ENCODE measurements around the gene DLGAP1.
"Not testable (repeated sequence)": the region's sequence is repeated elsewhere in the genome, so short reads cannot be mapped to it uniquely, and the experiment has no call there.

The DLGAP1 gene

DNA sequence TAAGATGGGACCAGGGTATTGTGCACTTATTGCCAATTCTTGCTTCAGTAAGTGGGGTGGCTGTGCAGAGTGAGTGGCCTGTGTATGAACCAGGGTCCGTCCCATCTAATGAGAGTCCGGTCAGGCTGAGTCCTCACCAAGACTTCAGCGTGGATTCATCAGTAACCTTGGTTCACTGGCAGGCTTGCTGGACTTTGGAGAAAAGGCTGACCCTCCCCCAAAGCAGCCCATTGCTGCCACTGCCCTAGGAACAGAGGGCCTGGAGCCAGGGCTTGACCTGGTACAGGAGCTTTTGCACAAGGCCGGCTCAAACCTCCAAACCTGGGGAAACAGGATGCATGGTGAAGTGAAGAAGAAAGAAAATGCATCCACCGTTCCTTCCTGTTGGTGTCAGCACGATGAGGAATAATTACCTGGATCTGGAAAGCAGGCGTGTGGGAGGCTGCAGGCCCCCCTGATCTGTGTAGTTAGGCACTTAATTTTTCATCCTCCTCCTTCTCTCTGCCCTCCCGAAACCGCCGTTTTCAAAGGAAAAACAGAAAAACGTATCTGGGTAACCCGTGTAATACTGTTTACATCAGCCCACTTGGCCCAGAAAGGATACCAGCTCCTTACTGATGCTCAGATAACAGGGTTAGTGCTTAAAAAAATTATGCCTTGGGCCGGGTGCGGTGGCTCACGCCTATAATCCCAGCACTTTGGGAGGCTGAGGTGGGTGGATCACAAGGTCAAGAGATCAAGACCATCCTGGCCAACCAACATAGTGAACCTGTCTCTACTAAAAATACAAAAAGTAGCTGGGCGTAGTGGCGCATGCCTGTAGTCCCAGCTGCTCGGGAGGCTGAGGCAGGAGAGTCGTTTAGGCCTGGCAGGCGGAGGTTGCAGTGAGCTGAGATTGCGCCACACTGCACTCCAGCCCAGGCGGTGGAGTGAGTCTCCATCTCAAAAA, 857.4 kb downstream of the DLGAP1 start:
- no peak for DNase-seq (ENCODE audit: low read depth in 2 of 3, low spot score in 2 of 3)

DNA sequence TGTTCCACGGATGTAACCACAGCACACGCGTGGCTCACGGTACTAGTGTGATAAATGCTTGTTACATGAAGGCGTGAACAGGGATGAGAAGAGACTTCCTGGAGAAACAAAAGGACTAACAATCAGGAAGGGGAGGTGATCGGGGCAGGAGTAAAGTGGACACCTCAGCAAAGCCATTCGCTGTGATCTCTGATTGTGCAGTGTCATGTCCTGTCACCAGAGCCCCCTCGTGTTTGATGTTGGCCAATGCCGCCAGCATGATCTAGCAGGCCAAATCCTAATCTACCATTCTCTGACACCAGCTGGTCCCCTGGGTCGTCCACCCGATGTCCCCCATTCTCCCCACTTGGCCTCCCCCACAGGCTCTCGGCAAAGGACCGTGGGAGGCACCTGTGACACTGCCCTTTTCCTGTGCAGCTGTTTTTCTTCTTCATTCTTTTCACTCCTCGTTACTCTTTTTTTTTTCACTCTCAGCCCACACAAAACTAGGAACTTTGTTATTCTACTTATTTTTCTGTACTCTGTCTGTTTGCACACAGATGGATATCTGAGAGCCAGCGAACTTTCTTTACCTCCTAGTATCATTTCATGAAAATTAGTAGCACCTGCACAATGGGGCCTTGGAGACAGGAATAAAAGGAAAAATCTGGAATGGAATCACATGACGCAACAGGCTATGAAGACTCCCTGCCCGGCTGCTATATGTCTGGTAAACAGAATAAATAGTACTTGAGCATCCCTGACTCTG, 858.3 kb downstream of the DLGAP1 start:
- DNase-seq (ENCODE audit: low read depth in 2 of 3, low spot score in 2 of 3): no peak

DNA sequence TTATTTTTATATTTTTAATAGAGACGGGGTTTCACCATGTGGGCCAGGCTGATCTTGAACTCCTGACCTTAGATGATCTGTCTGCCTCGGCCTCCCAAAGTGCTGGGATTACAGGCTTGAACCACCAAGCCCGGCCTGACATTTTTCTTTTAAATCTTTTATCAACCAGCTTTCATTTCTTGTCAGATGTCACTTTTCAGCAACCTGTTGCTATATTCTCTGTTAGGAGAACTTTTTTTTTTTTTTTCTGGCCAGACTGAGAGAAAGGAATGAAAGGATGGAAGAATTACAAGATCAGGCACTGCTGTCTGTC, 858.8 kb downstream of the DLGAP1 start:
- DNase-seq (ENCODE audit: low read depth in 2 of 3, low spot score in 2 of 3): no peak

DNA sequence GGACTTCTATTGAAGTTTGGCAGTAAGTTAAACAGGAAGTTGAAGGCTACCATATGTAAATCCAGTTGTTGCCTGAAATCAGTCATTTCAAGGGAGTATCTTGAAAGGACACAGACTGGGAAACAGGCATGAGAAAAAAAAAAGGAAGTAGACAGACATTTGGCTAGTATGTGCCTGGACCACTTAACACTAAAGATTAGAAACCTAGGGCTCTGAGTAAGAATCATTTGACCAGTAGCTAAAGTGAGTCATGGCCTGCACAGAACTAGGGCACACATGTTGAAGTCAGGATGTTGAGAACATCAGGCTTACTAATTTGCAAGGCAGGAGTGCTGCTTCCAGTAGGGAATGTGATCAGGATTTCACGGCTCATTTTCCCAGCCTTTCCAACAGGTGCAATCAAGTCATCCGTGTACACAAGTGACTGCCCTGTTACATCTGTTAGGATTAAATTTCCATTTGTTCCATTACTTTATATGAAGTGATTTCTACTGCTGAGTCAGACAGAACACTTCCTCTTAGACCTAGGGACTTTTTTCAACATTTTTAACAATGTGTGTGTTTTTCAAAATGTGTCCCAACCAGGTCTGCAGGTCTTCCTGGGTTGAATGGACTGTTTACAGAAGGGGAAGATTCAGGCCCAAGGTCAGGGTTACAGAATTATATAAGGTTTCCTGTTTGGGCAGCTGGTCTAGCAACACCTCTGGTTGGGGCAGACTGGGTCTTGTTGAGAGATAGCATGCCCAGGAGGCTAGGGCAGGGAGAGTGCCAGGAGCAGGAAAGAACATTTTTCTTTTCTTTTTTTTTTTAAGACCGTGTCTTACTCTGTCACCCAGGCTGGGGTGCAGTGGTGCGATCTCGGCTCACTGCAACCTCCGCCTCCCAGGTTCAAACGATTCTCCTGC, 859.5 kb downstream of the DLGAP1 start:
- no peak for DNase-seq (ENCODE audit: low read depth in 2 of 3, low spot score in 2 of 3)

DNA sequence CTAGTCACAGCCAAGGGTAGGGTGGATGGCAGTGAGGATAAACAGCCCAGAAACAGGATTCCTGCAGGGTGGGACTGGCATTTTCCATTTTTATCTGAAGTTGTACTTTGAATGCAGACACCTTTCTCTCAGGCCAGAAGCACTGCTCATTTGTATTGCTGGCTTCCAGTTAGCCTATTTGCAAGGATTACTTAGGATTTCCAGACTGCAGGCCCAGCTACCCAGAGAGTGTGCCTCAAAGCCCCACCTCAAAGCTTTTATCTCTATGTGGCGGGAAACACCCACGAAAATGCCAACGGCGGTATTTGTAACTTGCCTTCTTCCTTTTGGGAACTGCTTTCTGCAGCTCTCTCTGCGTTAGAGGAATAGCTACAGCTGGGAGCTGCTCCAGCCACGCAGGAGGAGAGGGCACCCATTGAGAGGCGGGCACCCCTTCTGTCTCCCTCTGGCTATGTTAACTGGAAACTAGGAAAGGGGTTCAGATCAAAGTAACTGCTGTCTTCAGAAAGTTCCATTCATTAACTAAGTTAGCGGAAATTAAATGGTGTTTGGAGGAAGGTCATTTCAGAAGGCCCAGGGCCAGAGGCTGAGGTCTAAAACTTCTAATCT, 860.2 kb downstream of the DLGAP1 start:
- no peak for DNase-seq (ENCODE audit: low read depth in 2 of 3, low spot score in 2 of 3)

DNA sequence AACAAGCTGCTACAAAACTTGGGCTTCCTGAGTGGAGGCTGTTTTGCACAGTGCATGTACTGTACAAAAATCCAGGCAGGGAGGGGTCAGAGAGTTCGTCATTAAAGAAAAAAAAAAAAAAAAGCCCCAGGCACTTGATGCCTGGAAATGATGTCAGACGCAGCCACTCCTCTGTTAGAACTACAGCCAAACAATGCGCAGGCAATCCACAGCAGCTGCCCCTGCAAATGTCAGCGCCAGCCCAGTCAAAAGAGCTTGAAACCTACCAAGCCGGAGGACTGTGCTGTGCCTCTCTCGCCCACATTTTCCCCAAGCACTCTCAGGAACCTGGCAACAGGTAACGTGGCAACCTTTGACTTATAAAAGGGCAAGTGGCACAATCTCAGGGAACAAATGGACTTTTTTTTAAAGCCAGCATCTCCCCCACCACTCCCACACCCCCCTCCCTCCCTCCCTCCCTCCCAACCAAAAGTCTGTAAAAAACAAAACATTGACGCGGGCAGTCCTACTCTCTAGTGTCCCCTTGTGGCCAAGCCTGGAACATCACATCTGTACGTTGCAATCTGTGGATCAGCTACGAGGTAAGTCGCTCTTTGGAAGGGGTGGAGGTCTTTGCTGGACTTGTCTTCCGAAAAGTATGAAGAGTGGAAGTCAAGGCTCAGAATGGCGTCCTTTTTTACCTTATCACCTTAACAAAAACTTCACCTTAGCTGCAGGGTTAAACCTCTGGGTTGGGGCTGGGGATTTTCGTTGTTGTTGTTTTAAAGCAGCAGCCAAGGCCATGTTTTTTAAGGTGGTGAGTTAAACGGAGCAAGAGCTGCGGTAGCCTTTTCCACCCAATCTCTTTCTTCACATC, 861.0 kb downstream of the DLGAP1 start:
- peak; percentile 67 to 74 (median 73) for DNase-seq (ENCODE audit: low read depth in 2 of 3, low spot score in 2 of 3)

DNA sequence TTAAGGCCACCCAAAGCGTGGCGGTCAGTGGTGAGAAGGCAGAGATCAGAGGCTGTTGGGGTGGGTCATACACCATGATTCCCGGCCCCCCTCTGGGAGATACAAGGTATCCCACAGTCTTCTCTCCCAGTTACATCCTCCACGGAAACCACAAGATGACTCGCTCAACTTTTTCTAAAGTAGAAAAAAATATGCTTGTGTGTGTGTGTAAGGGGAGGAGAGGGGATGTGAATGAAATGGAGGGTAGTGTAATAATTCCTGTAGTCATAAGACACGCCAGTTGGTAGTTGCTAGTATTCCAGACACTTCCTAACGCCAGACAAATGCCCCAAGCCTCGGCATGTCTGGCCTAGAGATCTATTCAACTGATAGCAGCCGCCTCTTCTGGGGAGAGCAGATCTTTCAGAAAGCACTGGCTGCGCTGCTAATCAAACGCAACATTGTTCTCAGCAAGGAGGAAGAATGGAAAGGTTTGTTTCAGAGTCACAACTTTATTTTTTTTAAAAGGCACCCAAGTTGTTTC, 861.7 kb downstream of the DLGAP1 start:
- DNase-seq (ENCODE audit: low read depth in 2 of 3, low spot score in 2 of 3): no peak

DNA sequence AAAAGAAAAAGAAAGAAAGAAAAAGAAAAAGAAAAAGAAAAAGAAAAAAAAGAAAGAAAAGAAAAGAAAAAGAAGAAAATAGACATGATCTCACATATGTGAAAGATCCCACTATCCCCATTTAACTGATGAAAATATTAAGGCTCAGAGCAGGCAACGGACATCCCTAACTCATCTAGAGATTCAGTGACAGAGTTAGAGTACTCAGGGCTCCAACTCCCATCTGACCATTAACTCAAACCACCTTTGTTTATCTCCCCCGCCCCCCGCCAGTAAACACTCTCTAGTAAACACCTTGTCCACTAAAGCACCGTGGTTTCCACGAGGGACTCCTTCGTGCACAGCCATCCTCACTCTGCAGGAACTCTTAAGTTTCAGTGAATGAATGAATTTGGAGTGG, 862.2 kb downstream of the DLGAP1 start:
- no peak for DNase-seq (ENCODE audit: low read depth in 2 of 3, low spot score in 2 of 3)

DNA sequence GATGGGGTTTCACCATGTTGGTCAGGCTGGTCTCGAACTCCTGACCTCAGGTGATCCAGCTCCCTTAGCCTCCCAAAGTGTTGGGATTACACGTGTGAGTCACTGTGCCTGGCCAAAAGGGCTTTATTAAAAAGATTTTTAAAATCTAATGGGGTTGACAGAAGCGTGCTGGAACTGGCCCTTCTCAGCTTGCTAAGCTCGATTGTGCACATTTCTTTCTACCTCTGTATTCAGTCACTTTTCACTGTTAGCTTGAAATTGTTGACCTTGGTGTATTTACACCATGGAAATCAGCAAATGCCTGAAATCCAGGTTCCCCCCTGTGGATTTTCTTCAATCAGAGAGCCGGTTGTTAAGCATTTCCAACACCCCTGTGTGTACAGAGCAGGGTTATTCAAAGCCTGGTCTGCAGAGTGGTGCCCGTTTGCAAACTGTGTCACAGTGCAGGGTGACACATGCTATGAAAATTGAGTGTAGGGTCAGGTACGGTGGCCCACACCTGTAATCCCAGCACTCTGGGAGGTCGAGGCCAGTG, 864.9 kb downstream of the DLGAP1 start:
- DNase-seq (ENCODE audit: low read depth in 2 of 3, low spot score in 2 of 3): no peak

DNA sequence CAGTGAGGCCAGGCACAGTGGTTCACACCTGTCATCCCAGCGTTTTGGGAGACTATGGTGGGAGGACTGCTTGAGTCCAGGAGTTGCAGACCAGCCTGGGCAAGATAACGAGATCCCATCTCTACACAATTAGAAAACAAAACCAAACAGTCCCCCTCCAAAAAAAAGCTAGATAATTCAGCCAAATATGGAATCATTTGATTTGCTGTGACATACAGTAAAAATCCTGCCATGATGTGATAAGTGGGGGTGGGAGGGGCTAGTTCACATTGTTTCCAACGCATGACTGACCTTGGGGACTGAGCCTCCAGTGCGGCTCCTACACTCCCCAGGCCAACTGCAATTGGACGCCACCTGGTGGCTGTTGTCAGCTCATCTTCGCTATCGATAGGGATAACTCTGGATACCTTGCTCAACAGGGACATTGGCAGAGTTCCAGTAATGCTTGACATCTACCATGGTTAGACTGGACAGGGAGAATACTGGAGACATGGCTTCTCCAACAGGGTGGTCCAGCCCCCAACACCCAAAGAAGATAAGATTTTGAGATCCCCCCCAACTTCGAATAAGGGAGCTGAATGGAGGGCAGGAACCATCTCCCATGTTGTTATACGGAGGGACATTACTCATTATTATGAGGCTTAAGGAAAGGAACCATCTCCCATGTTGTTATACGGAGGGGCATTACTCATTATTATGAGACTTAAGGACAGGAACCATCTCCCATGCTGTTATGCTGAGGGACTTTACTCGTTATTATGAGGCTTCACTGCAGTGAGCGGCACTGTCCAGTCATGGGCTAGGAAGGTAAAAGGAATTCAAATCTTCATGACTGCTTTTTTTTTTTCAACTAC, 869.2 kb downstream of the DLGAP1 start:
- peak in 1 of 3 experiments; percentile 50 for DNase-seq (ENCODE audit: low read depth in 2 of 3, low spot score in 2 of 3)

DNA sequence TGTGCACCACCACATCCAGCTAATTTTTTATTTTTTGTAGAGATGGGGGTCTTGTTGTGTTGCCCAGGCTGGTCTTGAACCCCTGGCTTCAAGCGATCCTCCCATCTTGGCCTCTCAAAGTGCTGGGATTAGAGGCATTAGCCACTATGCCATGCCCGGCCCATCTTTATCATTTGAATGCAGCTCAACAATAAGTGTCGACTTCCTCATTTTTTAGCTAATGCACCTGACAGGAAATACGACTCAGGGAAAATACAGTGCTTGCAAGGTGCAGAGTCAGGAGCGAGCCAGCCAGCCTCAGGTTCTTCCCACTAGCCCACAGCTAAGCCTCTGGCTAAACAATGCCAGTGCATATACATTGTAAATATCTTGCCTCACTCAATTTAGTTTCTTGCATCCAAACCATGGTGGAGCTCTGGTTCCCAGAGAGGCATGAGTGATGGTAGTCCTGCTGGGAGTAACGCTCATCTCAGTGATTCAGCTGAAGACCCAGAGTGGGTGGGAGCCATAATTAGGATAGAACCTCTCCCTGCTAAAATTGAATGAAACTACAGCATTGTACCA, 870.1 kb downstream of the DLGAP1 start:
- no peak for DNase-seq (ENCODE audit: low read depth in 2 of 3, low spot score in 2 of 3)

DNA sequence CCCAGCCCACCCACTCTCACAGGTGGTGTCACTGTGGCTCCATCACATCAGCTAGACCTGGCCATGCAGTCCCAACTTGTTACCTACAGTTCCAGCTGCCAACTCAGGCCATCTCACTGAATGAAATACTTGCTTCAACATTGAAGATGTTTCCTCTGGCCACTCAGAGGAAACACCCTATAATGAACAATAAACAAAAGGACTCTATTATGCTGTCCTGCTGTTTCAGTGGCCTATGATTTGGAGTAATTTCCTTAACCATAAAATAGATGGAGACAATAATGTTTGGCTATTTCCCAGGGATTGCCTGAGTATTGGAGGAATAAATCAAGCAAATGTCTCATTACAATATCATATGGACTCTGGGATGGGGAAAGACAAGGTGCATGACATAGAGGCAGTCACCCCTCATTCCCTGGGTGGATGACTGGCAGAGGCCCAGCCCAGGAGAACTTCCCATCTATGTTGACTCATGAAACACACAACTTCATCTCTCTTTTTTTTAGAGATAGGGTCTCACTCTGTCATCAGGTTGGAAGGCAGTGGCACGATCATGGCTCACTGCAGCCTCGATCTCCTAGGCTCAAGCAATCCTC, 870.7 kb downstream of the DLGAP1 start:
- DNase-seq (ENCODE audit: low read depth in 2 of 3, low spot score in 2 of 3): no peak

DNA sequence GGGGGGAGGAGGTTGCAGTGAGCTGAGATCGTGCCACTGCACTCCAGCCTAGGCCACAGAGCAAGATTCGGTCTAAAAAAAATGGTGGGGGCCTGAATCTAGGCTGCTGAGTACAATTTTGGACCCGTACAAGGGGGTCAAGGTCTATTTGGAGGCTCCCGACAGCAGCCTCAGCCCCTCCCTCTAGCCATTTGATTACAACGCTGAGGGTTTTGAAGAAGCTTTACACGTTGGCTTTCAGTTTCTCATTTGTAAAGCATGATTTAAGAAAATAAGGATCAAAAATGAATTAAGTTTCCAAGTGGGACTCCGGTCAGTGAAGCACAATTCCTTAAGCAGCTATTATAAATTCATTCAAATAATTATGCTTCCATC, 871.2 kb downstream of the DLGAP1 start:
- DNase-seq (ENCODE audit: low read depth in 2 of 3, low spot score in 2 of 3): no peak

DNA sequence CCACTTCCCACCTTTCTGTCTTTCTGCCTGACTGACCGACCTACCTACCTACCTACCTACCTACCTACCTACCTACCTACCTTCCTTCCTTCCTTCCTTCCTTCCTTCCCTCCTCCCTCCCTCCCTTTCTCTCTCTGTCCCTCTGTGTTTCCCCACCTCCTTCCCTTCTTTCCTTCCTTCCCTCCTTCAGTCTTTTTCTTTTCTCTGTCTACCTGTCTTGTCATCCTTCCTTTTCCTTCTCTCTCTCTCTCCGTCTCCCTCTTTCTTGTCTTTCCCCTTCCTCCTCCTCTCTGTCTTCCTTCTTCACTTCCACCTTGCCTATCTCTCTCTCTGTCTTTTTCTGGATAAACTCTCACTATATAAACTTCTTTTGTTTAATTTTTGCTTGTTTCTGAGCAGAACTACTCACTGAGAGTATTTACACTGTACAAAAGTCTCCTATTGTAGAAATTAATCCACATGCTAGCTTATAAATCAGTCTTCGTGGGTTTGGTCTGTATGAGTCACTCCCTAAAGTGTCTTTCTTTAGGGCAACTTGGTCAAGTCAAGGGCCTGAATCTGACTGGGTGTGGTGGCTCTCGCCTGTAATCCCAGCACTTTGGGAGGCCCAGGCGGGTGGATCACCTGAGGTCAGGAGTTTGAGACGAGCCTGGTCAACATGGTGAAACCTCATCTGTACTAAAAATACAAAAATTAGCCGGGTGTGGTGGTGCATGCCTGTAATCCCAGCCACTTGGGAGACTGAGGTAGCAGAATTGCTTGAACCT, 871.8 kb downstream of the DLGAP1 start:
- DNase-seq (ENCODE audit: low read depth in 2 of 3, low spot score in 2 of 3): not testable (repeated sequence)

DNA sequence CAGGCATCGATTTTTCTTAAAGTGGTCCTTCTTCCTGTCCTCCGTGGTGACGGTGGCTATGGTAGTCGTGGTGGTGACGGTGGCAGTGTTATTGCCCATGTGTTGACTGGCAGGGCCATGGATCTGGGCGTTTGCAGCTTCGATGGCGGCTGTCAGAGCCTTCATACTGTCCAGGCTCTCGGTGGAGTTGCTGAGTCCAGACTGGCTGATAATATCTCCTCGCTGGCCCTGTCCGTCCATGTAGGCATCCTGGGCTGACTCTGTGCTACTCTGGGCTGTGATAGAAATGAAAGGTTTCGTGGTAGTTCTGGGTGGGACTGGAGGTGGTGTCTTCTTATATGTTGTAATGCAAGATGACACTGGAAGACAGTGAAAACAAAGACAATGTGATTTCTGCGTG, 873.2 kb downstream of the DLGAP1 start:
- DNase-seq (ENCODE audit: low read depth in 2 of 3, low spot score in 2 of 3): no peak

DNA sequence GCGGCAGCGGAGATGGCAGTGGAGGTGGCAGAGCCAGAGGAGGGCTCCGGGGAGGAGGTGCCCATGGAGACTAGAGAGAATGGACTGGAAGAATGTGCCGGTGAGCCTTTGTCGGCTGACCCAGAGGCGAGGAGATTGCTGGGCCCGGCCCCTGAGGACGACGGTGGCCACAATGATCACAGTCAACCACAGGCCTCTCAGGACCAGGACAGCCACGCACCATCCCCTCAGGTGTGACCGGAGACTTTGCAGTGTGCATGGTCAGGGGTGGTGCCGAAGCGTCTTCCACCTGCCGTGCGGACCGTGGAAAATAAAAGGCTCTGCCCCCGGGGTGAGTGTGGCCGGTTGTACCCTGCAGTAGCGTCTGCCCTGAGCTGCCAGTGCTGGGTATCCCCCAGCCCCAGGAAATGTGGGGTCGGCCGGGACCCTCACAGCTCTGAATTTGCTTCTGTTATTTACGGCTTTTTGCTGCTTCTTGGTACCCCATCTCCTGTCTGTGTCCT, 874.5 kb downstream of the DLGAP1 start:
- not testable (repeated sequence) for DNase-seq (ENCODE audit: low read depth in 2 of 3, low spot score in 2 of 3)

DNA sequence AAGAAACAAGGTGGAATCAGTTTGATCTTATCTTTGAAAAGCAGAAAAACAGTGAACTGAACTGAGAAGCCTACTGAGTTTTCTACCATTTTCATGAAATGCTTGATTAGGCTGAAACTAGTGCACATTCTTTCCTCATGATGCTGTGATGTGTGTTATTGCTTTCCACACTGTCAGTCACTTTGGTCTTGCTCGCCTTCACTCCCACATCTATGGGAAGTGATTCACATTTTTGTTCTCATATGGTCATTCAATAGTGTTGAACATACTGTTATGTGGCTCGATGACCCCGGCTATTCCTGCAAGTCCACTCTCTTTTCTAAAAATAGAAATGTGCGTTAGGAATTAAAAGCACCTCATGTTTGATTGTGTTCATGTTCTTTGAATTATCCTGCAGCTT, 875.4 kb downstream of the DLGAP1 start:
- no peak for DNase-seq (ENCODE audit: low read depth in 2 of 3, low spot score in 2 of 3)
